SIG-M5 treated with dmso at 0.1 percent for 504 hours (cell line): ENCODE data around the gene MEA1.
A peak's percentile ranks its signal among the peaks of the same experiment; 100 is the strongest.

Source experiments
- DNase-seq: peaks from one replicate; lab custom pipeline; 2025; ENCODE audit not compliant: unreplicated experiment; lab: John Stamatoyannopoulos, UW

MEA1 gene

DNA sequence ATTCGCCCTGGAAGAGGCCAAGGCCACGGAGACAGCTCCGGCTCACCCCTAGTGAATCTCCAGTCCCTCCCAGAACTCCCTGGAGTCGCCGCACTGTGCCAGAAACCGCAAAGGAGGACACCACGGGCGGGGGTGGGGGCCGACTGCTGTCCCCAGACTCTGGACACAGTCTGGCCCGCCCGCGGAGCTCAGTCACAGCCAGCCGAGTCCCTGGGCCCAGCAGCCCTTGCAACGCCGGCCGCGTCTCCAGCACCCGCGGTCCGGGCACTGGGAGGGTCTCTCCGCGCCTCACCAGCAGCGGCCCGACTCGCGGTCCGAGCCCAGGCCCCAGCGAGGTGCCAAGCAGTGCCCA lies 35.3 kb downstream of the MEA1 start:
- DNase-seq: no peak

DNA sequence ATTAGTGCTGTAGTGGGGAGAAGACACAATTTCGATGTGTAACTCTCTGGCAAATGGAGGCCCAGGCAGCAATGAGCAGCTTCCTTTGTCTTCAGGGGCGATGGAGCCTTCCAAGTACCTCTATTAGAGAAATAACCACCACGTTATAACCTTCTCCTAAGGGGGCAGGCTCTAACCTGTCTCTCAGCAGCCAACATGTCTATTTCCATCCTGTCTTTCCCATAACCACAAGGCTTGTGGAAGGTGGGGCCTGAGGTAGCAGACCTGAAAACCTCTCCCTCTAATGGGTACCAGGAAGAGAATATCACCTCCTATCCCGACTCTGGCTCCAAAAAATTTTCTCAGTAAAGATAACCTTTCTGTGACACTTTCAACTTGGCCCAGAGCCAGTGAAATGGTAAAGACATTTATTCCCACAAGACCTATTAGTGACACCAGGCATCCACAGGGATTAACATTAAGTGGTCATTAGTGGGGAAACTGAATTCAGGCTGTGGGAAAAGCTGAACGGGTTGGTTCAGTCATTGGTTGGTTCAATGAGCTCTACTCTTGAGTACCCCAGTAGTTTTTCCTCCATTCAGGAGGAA lies 38.7 kb downstream of the MEA1 start:
- no peak for DNase-seq

DNA sequence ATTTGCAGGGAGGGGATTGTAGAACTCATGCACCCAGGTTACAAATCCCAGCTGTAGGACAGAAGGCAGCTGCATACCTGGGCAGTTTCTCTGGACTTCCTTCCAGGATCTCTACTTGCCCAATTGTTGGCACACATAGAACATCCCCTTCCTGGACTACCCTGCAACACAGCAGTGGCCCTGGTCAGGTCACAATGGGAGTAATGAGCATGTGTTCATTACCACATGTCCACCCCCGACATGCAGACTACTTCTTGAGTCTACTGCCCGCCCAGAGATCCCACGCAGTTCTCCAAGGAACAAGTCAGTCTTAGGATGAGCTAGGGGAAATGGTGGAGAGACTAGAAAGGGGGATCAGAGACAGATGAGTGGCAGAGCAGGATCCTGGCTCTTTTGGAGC lies 39.8 kb downstream of the MEA1 start:
- no peak for DNase-seq

DNA sequence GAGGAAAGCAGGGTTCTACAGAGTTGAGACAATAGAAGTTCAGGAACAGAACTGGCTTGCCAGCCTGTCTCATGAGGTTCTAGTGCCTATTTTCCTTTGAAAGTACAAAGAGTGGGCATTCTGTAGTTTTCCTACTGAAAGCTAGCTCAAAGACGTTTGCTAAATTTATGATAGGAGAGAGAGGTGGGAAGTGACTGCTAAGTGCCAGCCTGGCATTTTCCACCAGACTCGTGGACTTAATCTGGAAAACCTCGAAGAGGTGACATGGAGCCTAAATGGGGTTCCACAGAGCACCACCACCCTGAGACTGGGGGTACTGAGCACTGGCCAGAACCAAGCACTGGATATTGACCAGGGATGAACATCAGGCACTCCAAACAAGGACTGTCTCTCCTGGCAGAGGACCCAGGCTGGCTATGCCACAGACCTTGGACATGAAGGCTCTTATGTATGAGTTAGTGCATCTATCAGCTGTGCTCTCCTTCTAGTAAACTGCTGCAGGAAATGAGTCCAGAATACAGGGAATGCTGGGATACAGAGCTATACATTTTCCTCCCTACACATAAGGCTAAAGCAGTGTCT lies 41.9 kb downstream of the MEA1 start:
- no peak for DNase-seq

DNA sequence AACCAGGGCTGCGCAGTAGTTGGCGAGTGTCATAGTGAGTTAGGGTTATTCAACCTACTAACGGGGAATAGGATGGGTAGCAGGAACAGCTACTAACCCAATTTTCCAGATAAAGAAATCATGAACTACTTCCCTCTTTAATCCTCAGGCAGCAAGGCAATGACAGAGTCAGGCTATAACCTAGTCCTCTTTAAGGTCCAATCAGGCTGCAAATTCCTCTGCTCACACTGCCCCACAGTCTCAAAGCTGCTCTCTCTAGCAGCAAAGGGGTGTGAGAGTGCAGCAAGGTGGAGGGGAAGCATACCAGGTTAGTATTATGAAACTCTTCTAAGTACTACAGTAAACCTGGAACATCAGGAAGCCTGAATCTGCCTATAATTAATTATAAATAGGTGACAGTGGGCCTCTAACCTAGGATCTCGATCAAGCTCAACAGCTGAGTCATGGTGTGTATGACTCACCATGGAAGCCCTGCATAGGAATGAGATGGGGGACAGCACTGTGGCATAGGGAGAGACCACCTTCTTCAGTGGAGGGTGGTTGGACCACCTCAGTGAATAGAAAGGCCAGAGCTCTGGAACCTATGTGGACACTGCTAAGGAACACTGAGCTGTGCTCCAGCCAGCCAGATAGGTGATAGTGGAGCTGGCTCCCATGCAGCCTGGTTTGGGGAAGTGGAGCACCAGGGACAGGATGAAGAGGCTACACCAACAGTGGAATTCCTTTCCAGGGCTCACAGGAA lies 42.7 kb downstream of the MEA1 start:
- DNase-seq: no peak

DNA sequence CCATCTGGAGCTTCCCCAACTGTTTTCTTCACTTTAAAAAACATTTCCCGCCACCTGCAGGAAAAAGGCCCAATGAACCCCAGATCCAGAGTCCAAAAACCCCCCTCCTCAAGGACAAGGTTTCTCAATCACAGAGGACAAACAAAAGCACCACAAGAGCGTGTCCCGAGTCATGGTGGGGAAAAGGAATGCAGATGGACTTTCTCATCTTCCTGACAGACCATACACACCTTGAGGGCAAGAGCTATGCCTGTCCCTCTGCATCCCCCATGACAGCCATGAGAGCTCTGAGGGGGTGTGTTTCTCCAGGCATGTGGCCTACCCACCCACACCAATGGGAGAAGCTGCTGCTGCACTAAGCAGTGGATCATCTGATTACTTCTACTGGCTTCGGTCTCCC lies 43.8 kb downstream of the MEA1 start:
- no peak for DNase-seq

DNA sequence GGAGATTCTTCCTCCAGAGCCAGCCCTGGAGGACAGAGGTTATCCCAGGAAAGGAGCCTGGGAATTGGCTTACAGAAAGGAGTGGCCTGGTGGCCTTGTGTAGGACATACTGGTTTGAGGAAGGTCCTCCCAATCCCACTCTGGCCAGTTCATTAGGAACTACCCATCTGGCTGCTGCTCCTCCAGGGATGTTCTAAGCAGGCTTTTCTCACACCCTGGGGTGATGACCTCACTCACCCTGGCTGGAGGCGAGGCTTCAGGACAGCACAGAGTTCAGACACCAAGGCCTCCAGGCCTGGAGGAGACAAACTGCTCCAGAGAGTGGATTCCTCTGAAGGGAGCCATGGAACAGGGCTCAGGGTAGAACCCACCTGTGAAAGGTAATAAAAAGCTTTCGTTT lies 44.3 kb downstream of the MEA1 start:
- no peak for DNase-seq

DNA sequence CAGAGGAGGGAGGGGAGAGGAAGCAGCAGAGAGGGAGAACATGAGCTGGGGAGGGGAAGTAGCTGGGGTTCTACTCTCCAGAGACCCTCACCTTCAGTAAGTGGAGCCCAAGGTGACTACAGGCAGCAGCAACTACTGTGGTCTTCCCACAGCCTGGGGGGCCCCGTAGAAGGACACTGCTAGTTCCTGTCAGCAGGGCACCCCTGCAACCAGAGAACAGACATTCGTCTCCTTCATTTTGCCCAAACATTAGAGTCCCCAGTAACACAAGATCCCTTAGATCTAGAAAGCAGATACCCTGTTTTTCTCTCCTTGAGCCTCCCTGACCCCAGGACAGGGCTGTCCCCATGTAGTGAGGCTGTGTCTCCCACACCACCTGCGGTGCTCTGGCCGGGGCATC lies 45.0 kb downstream of the MEA1 start:
- no peak for DNase-seq

DNA sequence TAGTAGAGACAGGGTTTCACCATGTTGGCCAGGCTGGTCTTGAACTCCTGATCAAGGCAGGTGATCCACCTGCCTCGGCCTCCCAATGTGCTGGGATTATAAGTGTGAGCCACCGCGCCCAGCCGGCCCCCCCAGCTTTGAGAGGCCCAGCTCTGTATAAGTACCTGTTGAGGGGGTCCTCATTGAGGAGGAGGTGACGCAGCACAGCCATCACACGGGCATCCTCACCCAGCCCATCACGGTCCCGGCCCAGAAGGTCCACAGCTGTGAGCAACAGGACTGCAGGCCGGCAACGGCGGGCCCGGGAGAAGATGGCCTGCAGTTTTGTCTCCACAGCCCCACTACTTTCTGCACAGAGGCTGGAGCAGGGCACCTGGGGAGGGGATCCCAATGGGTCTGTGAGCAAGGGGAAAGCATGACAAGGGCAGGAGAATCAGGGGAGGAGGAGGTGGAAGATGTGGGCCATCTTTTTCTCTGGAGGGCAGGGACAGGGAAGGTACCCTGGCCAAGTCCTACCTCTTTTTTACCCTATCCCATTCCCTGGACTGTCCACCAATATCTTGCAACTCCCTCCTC lies 45.5 kb downstream of the MEA1 start:
- DNase-seq: no peak

DNA sequence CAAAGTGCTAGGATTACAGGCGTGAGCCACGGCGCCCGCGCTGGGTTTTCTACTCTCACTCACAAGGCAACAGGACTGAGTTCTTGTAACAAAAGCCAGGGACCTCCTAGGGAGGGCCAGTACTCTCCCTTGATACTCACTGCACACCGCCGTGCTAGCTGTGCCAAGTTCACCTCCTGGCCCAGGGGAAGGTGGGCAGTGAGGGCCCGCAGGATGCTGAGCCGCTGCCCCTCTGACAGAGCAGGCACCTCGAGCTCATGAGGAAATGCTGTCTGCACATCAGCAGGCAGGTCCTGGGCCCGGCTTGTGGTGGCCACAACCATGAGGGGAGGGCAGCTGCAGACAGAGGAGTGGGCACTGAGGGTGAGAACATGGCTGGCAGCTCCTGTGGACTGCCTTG lies 46.5 kb downstream of the MEA1 start:
- no peak for DNase-seq

DNA sequence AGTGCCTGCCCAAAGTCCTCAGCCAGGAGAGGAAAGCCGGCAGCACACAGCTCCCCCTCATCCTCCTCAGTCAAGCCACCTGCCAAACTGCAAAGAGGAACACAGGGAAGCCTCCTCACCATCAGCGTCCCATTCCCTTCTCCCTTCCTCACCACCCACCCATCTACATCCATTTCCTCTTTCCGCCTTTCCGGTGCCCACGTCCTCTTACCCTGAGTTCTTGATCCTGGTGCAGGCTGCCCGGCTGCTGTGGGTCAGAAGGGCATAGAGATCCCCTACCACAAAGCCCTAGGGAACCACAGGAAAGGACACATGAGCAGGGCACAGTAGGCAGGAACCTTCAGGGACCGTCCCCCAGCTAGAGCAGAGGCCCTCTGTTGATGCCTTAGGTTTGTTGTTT lies 47.2 kb downstream of the MEA1 start:
- DNase-seq: no peak

DNA sequence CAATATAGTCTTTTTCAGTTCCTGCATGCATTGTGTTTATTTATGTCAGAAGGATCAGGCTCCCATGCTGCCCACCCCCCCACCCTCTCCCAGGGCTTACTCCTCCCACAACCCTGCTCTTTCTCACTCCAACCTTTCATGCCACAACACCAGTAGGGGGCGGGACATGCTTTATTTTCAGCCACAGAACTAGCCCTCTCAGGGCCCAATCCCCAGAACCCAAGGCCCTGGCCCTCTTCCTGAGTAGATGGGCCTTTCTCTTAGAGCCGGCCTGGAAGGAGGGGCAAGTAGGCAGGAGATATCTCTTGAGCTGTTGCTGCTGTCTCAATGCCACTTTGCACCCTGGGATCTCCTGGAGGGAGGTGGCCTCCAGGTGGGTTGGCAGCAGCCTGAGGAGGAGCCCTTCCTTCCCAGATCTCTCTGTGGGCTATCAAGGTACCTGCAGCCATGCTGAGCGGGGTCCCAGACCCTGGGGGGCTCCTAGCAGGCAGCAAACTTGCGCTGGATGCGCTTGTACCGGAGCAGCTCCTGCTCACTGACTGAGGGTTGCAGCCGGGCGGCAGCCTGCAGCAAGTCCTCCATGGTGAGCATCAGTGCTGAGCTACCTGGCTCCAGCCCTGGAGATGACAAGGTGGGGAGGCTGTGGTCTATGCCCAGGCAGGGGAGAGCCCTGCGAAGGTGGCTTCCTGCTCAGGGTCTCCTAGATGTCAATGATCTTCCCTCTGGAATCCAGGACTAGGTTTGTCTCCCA lies 49.7 kb downstream of the MEA1 start:
- DNase-seq: peak; percentile 46

DNA sequence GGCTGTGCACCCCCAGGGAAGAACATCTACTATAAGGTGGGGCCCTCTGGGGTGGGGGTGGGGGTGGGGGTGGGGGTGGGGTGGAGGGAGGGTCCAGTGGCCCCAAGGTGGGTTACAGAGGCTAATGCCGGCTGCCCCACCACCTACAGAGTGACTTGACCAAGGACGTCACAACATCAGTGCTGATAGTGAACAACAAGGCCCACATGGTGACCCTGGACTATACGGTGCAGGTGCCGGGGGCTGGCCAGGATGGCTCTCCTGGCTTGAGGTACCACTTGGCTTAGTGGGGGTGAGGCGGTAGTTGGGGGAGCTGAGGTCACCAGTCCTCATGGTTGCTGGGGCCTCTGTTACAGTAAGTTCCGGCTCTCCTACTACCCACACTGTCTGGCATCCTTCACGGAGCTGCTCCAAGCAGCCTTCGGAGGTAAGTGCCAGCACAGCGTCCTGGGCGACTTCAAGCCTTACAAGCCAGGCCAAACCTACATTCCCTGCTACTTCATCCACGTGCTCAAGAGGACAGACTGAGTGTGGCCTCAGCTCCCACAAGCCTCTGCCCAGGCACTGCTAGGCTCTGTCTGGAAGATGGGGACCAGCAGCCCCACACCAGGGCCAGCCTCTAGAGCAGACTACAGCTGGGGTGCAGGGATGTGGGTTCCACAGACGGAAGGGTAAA lies 50.4 kb downstream of the MEA1 start:
- no peak for DNase-seq

DNA sequence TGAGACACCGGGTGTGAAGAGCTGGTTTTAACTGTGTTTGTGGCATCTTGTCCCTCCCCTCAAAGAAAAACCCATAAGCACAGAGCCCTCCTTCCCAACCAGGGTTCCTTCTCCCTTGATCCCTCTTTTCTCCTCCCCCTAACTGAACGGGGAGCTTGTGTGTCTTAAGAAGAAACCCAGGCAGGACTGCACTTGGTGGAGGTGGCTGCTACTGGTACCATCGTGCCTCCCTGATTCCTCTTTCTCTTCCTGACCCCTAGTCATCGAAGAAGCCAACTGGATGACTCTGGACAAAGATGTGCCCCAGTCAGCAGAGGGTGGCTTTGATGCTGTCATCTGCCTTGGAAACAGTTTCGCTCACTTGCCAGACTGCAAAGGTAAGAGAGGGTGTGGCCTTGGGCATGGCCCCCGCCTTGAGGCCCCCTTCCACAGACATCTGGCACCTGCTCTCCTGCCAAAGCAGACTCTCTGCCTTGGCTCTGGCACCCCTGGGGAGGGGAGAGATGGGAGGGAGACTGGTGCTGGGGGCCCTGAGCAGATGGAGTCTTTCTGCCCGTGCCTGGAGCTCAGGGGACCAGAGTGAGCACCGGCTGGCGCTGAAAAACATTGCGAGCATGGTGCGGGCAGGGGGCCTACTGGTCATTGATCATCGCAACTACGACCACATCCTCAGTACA lies 51.1 kb downstream of the MEA1 start:
- DNase-seq: no peak

DNA sequence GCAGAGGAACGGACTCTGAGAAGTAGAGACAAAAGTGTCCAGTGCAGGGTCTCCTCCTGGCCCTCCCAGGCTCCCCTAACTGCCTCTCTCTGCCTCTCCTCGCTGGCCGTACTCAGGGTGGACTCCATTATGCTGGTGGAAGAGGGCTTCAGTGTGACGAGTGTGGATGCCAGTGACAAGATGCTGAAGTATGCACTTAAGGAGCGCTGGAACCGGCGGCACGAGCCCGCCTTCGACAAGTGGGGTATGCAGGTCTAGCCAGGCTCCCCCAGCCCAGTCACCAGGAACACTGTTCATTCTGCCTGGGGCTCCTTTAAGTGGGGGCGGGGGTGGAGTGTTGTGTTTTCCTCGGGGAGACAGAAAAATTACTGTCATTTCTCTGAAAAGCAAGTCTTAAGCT lies 51.6 kb downstream of the MEA1 start:
- no peak for DNase-seq
